Ishikawa (cell line): ENCODE results near the gene RAD51B.

Source experiments
- CREB1 ChIP-seq: IDR thresholded peaks from 2 replicates; pipeline ENCODE4 v1.6.1; 2012; ENCODE audit warnings: low read depth
- FOXM1 ChIP-seq: IDR thresholded peaks from 2 replicates; pipeline ENCODE4 v1.6.1; 2012; ENCODE audit warnings: low read depth, borderline replicate concordance
- MAX ChIP-seq: IDR thresholded peaks from 2 replicates; pipeline ENCODE4 v1.6.1; 2012
- REST ChIP-seq: IDR thresholded peaks from 2 replicates; pipeline ENCODE4 v1.6.1; 2012; ENCODE audit warnings: low read depth, mild to moderate bottlenecking
- TEAD4 ChIP-seq: IDR thresholded peaks from 2 replicates; pipeline ENCODE4 v1.6.1; 2012
- YY1 ChIP-seq: IDR thresholded peaks from 2 replicates; pipeline ENCODE4 v1.6.1; 2012; ENCODE audit warnings: low read depth
- ZBTB7A ChIP-seq: IDR thresholded peaks from 2 replicates; pipeline ENCODE4 v1.6.1; 2012; ENCODE audit warnings: low read depth
- TF ChIP-seq, protein P1 (sequence below): IDR thresholded peaks from 2 replicates; pipeline ENCODE4 v1.6.1; 2012

DNA sequence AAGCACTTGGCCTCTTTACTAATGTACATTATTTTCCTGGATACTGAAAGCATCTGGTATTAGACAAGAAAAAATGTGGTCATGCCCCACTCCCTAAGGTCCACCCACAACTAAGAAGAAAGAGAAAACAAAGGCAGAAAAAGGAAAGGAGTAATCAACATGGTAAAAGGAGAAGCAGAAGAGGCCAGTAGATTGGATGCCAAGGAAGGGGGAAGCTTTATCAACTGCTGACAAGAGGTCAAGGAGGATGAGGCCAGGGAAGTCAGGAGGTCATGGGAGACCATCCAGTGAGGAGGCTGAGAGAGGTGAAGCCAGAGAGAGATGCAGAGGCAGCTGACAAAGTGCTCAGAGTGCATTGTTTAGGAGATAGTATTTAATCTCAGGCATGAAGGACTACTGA, 589.8 kb downstream of the RAD51B start:
- TF ChIP-seq ZBTB7A (no peak), REST (no peak), FOXM1 (no peak), YY1 (no peak), MAX (no peak), CREB1 (no peak), TEAD4 (no peak)
- TF ChIP-seq, protein P1, sequence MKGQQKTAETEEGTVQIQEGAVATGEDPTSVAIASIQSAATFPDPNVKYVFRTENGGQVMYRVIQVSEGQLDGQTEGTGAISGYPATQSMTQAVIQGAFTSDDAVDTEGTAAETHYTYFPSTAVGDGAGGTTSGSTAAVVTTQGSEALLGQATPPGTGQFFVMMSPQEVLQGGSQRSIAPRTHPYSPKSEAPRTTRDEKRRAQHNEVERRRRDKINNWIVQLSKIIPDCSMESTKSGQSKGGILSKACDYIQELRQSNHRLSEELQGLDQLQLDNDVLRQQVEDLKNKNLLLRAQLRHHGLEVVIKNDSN: no peak
